Small intestine (tissue), 7 donors: Measurements from ENCODE around the gene SMIM35. TPM values are rescaled to one million over a fixed set of nuclear protein-coding genes. Genes with fewer than 3 reads are reported as not detected.
A peak's percentile ranks its signal among the peaks of the same experiment; 100 is the strongest.

Experiments
- DNase-seq, 2 donors: peaks; one replicate each; pipeline versions ENCODE4 v3.0.0 to v3.0.0-alpha.2; 2013
- FAIRE-seq: peaks from 2 replicates; lab custom pipeline; 2012; peaks lifted over from hg19 to GRCh38; lab: Jason Lieb, UNC
- H3K27ac ChIP-seq, 3 donors: one replicate each; pipeline ENCODE4 v1.5.1; 2013; ENCODE audit warnings: low read length in 2 of 3, mild to moderate bottlenecking in 2 of 3, control low read depth in 1 of 3, inconsistent platforms in 1 of 3, low read depth in 1 of 3, moderate library complexity in 1 of 3
- H3K27me3 ChIP-seq, 3 donors: one replicate each; pipeline ENCODE4 v1.6.1; 2013; ENCODE audit warnings: low read length in 3 of 3, inconsistent platforms in 1 of 3; ENCODE audit not compliant: control insufficient read depth in 3 of 3, insufficient read depth in 3 of 3
- H3K36me3 ChIP-seq, 3 donors: one replicate each; pipeline ENCODE4 v1.6.1; 2013; ENCODE audit warnings: low read length in 3 of 3, inconsistent platforms in 1 of 3, low read depth in 1 of 3, mild to moderate bottlenecking in 1 of 3, moderate library complexity in 1 of 3; ENCODE audit not compliant: control insufficient read depth in 3 of 3, insufficient read depth in 2 of 3
- H3K4me1 ChIP-seq, 3 donors: one replicate each; pipeline ENCODE4 v1.6.1; 2013; ENCODE audit warnings: low read length in 2 of 3, inconsistent platforms in 1 of 3, low read depth in 1 of 3, mild to moderate bottlenecking in 1 of 3, moderate library complexity in 1 of 3; ENCODE audit not compliant: control insufficient read depth in 3 of 3, insufficient read depth in 2 of 3
- H3K4me3 ChIP-seq, 3 donors: one replicate each; pipeline ENCODE4 v1.5.1; 2013; ENCODE audit warnings: low read length in 3 of 3, control low read depth in 1 of 3, inconsistent platforms in 1 of 3, low read depth in 1 of 3, mild to moderate bottlenecking in 1 of 3, moderate library complexity in 1 of 3
- H3K9me3 ChIP-seq, 2 donors: one replicate each; pipeline ENCODE4 v1.6.1; 2013; ENCODE audit warnings: low read depth in 1 of 2, low read length in 1 of 2; ENCODE audit not compliant: control insufficient read depth in 2 of 2, insufficient read depth in 1 of 2
- WGBS, 3 donors: extraction: QIAGEN DNeasy Blood & Tissue Kit; methylation state at CpG; one replicate each; pipeline ENCODE4 v1.1.7; 2013; 5-methylcytosine and 5-hydroxymethylcytosine counted together
- polyA plus RNA-seq, 4 donors: library from polyadenylated mRNA; stranded (reverse) in 3 of 4; unstranded in 1 of 4; fragments of 200-250 nt in 3 of 4; fragments of 120-200 nt in 1 of 4; gene quantifications; one replicate each; pipeline versions ENCODE4 v1.2.1 to v1.2.3, GENCODE V29; 2013
- donor health status: healthy with polysubstance abuse.
- donor health status: control.
- donor health status: control.
- donor health status: Bipolar disorder and iron deficiency.
- donor health status: healthy.

Gene SMIM35
- polyA plus RNA-seq, 4 donors = 0.03 to 0.44 TPM; not detected in 2

GRCh38 chr11:118080296-118080695 is 6.5 kb downstream of the SMIM35 start:
- no peak for DNase-seq
- Histone ChIP-seq H3K27ac (no peak overlapping the region), H3K4me1 (peaks cover 0 to 68% (median 6%) of the 10 kb centered on the region in 3 donors), H3K36me3 (peaks cover 0 to 32% (median 0%) of the 10 kb centered on the region in 3 donors), H3K27me3 (peaks cover 0 to 4% (median 0%) of the 10 kb centered on the region in 3 donors), H3K4me3 (no peak overlapping the region), H3K9me3 (peaks cover 0 to 13% of the 10 kb centered on the region in 2 donors)
- FAIRE-seq = no peak
- WGBS, 3 donors = 73 to 83% (median 76%) methylated on average over 5 of the region's 5 CpGs

- Histone ChIP-seq H3K36me3 (peaks cover 0 to 28% (median 0%) of the 10 kb centered on the region in 3 donors), H3K27me3 (peaks cover 0 to 4% (median 0%) of the 10 kb centered on the region in 3 donors), H3K4me1 (peaks cover 0 to 62% (median 6%) of the 10 kb centered on the region in 3 donors), H3K27ac (peak overlapping the region; percentile 46 to 95 (median 65)), H3K9me3 (peaks cover 0 to 19% of the 10 kb centered on the region in 2 donors), H3K4me3 (peak overlapping the region in 2 of 3 donors; percentile 29 to 39)
- WGBS, 3 donors = 19 to 57% (median 34%) methylated on average over 10 of the region's 10 CpGs
- FAIRE-seq = no peak
- peak in 1 of 2 donors; percentile 64 for DNase-seq
These were observed 7.3 kb downstream of the SMIM35 start for GRCh38 chr11:118079491-118079890.

GRCh38 chr11:118078911-118079411 is 7.8 kb downstream of the SMIM35 start:
- Histone ChIP-seq H3K4me3 (peak overlapping the region in 2 of 3 donors; percentile 29 to 39), H3K9me3 (peaks cover 0 to 19% of the 10 kb centered on the region in 2 donors), H3K27ac (peak overlapping the region; percentile 46 to 95 (median 65)), H3K27me3 (peaks cover 0 to 4% (median 0%) of the 10 kb centered on the region in 3 donors), H3K4me1 (peaks cover 0 to 59% (median 6%) of the 10 kb centered on the region in 3 donors), H3K36me3 (peaks cover 0 to 28% (median 0%) of the 10 kb centered on the region in 3 donors)
- FAIRE-seq (no peak), DNase-seq (peak; percentile 60 to 67)
- 20 to 56% (median 35%) methylated on average over 5 of the region's 5 CpGs for WGBS, 3 donors

GRCh38 chr11:118076754-118077281 is 9.9 kb downstream of the SMIM35 start, which contains the start of gene TMPRSS4:
TSS of gene TMPRSS4 (plus strand) at chr11:118077078. CDS start at chr11:118077303, 225 bp downstream.
- Histone ChIP-seq H3K9me3 (peaks cover 0 to 19% of the 10 kb centered on the region in 2 donors), H3K36me3 (peaks cover 0 to 27% (median 0%) of the 10 kb centered on the region in 3 donors), H3K27ac (peak within 1 kb of the TSS; percentile 87 to 95 (median 87)), H3K4me1 (peaks cover 0 to 42% (median 4%) of the 10 kb centered on the region in 3 donors), H3K4me3 (peak within 1 kb of the TSS; percentile 12 to 57 (median 55)), H3K27me3 (peaks cover 0 to 4% (median 0%) of the 10 kb centered on the region in 3 donors)
- DNase-seq (peak; percentile 96 to 99), FAIRE-seq (no peak)
- 18 to 63% (median 26%) methylated on average over 7 of the region's 7 CpGs for WGBS, 3 donors

- H3K27ac ChIP-seq = peak overlapping the region in 1 of 3 donors; percentile 2
- no peak overlapping the region for H3K4me3 ChIP-seq
- 0 to 42% (median 11%) methylated on average over 2 of the region's 2 CpGs for WGBS, 3 donors
- peaks cover 0 to 7% (median 0%) of the 10 kb centered on the region in 3 donors for H3K36me3 ChIP-seq
- FAIRE-seq = no peak
- H3K4me1 ChIP-seq = peaks cover 0 to 35% (median 2%) of the 10 kb centered on the region in 3 donors
- DNase-seq = peak in 1 of 2 donors; percentile 77
- H3K9me3 ChIP-seq = peaks cover 0 to 19% of the 10 kb centered on the region in 2 donors
- peaks cover 0 to 4% (median 0%) of the 10 kb centered on the region in 3 donors for H3K27me3 ChIP-seq
These were observed 12.0 kb downstream of the SMIM35 start for GRCh38 chr11:118074785-118075184.

GRCh38 chr11:118074091-118074685 is 12.6 kb downstream of the SMIM35 start:
- peaks cover 0 to 19% of the 10 kb centered on the region in 2 donors for H3K9me3 ChIP-seq
- H3K4me1 ChIP-seq = peaks cover 0 to 29% (median 0%) of the 10 kb centered on the region in 3 donors
- peaks cover 0 to 4% (median 0%) of the 10 kb centered on the region in 3 donors for H3K27me3 ChIP-seq
- H3K36me3 ChIP-seq = peaks cover 0 to 1% (median 0%) of the 10 kb centered on the region in 3 donors
- H3K4me3 ChIP-seq = no peak overlapping the region
- no peak overlapping the region for H3K27ac ChIP-seq
- no peak for FAIRE-seq
- no peak for DNase-seq
- WGBS, 3 donors = 86 to 88% (median 86%) methylated on average over 11 of the region's 11 CpGs

GRCh38 chr11:118073554-118073953 is 13.2 kb downstream of the SMIM35 start:
- Histone ChIP-seq H3K27ac (no peak overlapping the region), H3K4me1 (peaks cover 0 to 23% (median 0%) of the 10 kb centered on the region in 3 donors), H3K9me3 (peaks cover 0 to 19% of the 10 kb centered on the region in 2 donors), H3K27me3 (no peaks in the 10 kb centered on the region), H3K36me3 (no peaks in the 10 kb centered on the region), H3K4me3 (no peak overlapping the region)
- 82 to 87% (median 85%) methylated on average over 9 of the region's 9 CpGs for WGBS, 3 donors
- FAIRE-seq (no peak), DNase-seq (no peak)

- H3K9me3 ChIP-seq = peaks cover 0 to 18% of the 10 kb centered on the region in 2 donors
- 82 to 90% (median 87%) methylated on average over 3 of the region's 3 CpGs for WGBS, 3 donors
- H3K36me3 ChIP-seq = no peaks in the 10 kb centered on the region
- DNase-seq = no peak
- peaks cover 0 to 9% (median 0%) of the 10 kb centered on the region in 3 donors for H3K4me1 ChIP-seq
- no peaks in the 10 kb centered on the region for H3K27me3 ChIP-seq
- no peak overlapping the region for H3K27ac ChIP-seq
- no peak for FAIRE-seq
- no peak overlapping the region for H3K4me3 ChIP-seq
These were observed 15.2 kb downstream of the SMIM35 start for GRCh38 chr11:118071416-118072030.
